Measurements from ENCODE around the gene CDH9.

Gene CDH9

GRCh38 chr5:26847041-26847736 lies 191.2 kb downstream of the CDH9 start:
- H3K4me3 ChIP-seq (ENCODE audit: low read depth, low read length): no peak overlapping the region
- no peak for DNase-seq (ENCODE audit: low read depth)

GRCh38 chr5:26843677-26844076 lies 194.7 kb downstream of the CDH9 start:
- no peak overlapping the region for H3K4me3 ChIP-seq (ENCODE audit: low read depth, low read length)
- DNase-seq (ENCODE audit: low read depth): no peak

DNA sequence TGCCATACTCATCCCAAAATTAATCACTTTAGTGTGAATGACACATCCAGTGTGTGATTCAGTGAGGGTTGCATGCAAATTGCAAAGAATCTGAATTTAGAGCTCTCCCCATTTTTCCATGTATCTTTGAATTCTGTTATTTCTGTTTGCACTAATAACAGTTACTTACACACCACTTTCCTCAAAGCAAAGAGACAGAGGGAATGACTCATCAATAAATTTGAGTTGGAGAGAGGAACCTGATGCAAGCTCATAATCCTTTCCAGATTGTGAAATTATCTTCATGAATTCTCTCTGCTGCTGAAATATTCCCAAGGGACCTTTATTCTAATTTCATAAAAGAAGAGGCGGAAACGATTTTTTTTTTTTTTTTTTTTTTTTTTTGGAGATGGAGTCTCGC lies 204.8 kb downstream of the CDH9 start:
- H3K4me3 ChIP-seq (ENCODE audit: low read depth, low read length): no peak overlapping the region
- DNase-seq (ENCODE audit: low read depth): no peak

Data from skeletal muscle cell (primary cell).